Retinal pigment epithelial cell (primary cell): ENCODE data around the gene NOVA2.
A peak's percentile ranks its signal among the peaks of the same experiment; 100 is the strongest.

Experiments used
- DNase-seq: peaks from one replicate; pipeline ENCODE4 v3.0.0-alpha.2; 2010; ENCODE audit warnings: low read depth
- H3K4me3 ChIP-seq: 2 replicates; pipeline ENCODE4 v1.5.1; 2011; ENCODE audit warnings: mild to moderate bottlenecking, low read length, control low read depth, moderate library complexity
- CTCF ChIP-seq: conservative IDR thresholded peaks from 2 replicates; pipeline ENCODE4 v1.5.1; 2011; ENCODE audit warnings: low read depth, low read length, control low read depth, inconsistent platforms

The NOVA2 gene

GRCh38 chr19:46014941-46015686, 41.4 kb upstream of the NOVA2 start:
- no peak for TF ChIP-seq CTCF
- DNase-seq, result no peak
- peak overlapping the region; percentile 33 for H3K4me3 ChIP-seq

DNA sequence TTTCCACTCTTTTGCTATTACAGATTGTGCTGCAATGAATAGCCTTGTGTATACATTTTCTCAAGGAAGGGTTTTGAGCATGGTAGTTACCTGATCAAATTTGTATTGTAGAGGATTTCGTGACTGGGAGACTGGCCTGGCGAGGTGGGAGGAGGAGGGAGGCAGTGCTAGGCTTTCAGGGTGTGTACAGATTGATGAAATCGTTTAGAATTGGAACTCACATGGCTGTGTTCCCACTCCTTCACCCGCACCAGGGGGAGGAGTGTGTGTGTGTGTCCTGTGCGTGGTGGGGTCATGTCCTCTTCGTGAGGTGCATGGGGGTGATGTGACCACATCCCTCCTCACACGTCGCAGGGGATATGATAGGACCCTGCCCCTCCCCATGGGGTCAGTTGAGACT, 40.9 kb upstream of the NOVA2 start:
- peak overlapping the region; percentile 33 for H3K4me3 ChIP-seq
- no peak for TF ChIP-seq CTCF
- DNase-seq, result no peak

DNA sequence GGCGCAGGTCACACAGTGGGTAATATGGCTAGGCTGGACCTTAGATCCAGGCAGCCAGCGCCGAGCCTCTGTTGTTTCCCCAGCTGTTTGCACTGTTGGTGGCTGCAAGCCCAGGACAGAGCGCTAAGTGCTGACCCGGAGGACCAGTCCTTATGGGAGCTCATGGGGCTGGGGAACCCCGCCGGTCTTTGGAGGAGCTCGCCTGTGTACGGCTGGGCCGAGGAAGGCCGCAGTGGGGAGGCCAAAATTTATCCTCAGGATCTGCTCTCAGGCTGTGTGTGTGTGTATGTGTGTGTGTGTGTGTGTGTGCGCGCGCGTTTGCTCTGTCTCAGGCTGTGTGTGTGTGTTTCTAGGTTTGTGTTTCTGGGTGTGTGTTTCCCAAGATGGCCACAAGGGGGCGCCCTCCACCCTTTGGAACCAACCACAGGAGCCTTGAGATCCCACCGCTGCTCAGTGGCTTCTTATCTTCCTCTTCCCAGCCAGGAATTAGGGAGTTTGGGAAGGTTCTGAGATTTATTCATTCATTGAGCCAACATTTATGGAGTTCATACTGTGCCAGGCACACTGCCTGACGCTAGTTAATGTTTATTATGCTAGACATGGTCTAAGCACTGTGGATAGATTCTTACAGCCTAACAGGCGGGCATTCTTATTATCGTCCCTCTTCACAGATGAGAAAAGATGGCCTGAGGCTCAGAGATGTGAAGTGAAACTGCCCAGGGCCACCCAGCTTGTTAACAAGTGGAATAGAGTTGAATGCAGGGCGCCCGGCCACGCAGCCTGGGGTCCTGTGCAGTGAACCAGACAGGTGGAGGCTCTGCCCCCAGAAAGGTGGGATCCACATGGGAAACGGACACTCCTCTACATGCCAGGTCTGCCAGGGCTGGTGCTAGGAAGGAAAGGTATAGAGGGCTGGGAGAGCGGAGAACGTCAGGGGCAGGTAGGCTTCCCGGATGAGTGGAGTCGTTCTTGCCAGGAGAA, 36.2 kb upstream of the NOVA2 start:
- DNase-seq, result no peak
- TF ChIP-seq CTCF, result peak; percentile 85

GRCh38 chr19:46006411-46006810, 32.7 kb upstream of the NOVA2 start:
- TF ChIP-seq CTCF, result no peak
- DNase-seq, result no peak
- H3K4me3 ChIP-seq, result no peak overlapping the region

More for the DNA sequence above, 36.2 kb upstream of the NOVA2 start:
- H3K4me3 ChIP-seq, result no peak overlapping the region

DNA sequence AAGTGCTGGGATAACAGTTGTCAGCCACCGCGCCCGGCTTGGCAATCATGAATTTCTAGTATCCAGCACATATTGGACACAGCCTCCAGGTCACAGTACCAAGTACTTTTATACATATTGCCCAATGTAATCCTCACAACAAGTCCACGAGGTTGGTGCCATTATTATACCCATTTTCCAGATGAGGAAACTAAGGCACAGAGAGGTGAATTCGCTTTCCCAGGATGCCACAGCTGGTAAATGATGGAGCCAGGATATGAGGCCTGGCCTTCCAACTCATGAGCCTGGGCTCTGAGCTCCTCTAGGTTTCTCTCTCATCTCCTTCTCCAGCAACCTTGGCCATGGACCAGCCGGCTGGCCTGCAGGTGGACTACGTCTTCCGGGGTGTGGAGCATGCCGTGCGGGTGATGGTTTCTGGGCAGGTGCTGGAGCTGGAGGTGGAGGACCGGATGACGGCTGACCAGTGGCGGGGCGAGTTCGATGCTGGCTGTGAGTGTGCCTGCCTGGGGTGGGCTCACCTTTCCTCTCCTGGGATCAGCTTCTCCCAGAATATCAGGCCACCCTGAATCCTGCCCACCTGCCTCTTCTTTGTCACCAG, 29.1 kb upstream of the NOVA2 start:
- no peak for TF ChIP-seq CTCF
- no peak for DNase-seq
- H3K4me3 ChIP-seq, result no peak overlapping the region

DNA sequence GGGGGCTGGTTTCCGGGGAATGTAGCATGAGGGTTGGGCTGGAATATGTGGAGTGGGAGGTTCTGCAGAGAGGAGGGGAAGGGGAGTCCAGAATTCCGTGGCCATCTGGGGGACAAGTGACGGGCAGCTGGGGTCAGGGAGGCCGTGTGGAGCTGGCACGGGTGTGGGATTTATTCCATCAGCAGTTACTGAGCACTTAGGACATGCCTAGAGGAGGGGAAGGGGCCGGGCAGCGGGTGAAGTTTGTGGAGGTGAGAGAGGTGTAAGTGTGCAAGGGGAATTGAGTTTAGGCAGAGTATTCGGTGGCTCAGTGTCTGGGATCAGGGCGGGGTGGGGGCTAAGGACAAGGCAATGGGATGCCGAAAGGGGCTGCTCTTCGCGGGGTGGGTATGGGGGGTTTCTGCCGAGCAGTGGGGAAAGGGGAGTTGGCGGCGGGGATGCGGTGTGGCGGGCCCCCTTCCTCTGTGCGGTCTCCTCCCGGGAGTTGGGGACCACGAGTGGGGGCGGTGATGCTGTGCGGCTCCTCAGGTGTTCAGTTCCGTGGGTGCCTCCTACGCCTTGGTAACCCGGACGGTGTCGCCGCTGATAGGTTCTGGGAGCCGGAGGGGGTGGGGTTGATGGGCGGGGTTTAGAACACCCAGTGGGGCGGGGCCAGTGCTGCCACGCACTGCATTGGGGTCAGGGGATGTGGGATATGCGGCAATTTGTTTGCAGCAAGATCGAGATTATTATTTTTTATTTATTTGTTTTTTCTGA, 27.0 kb upstream of the NOVA2 start:
- no peak for TF ChIP-seq CTCF
- peak overlapping the region; percentile 49 for H3K4me3 ChIP-seq
- DNase-seq, result no peak
